ENCODE measurements around the gene TLX2. TPM values are rescaled to one million over a fixed set of nuclear protein-coding genes. Genes with fewer than 3 reads are reported as not detected.

The TLX2 gene
- total and polyA plus RNA-seq, 2 of the 4 experiments (the other 2 are of a cell fraction): not detected

DNA sequence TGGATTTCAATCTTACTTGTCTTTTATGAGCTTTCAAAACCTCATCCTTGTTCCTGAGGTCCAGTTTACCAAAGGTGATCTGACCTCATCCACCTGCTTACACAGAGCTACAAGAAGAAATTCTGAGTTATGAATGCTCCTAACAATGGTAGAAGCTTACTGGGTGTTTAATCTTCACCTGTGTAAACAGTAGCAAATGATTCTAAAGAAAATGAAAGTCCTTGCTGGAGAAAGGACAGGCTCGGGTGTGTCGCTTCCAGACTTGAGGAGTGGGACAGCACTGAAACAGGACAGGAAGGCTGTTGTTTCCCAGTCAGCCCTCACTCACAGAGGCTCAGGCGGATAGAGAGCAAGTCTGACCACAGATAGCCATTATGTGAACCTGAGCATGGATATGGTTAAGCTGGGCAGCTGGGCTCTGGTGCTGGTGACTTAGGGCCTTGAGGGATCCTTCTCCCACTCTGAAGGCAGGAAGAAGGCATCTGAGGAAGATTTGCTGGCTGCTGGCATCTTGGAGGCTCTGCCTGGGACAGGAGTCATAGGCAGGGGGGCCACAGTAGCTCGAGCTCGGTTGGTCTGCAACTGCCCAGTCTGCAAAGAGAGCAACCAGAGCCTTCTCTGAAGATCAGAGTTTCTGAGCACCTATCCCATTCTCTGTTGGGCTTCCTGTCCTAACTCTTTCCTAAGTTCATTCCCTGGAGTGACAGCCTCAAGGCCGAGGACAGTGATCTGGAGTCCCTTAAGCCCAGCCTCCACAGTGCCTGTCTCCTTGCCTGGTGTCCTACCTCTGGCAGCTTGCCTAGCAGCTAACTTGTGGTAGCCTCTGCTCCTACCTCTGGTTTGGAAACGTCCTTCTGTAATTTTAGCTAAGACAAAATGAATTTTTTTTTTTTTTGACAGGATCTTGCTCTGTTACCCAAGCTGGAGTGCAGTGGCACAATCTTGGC lies 44.3 kb downstream of the TLX2 start:
- Histone ChIP-seq H3K9ac (ENCODE audit: low read depth, low read length) (no peak overlapping the region), H4K5ac (ENCODE audit: low read depth, low read length) (no peak overlapping the region), H3K56ac (ENCODE audit: extremely low read depth, insufficient read depth, low read length) (no peak overlapping the region), H3K4ac (ENCODE audit: low read depth, low read length) (no peak overlapping the region), H3K4me1 (ENCODE audit: control insufficient read depth, insufficient read depth, low read length) (peaks cover 8% of the 10 kb centered on the region; the same call in 1 of the 2 replicates), H3K14ac (replicated peaks; ENCODE audit: low read depth, low read length) (no peak overlapping the region), H4K91ac (ENCODE audit: insufficient read depth, low read depth, low read length) (no peak overlapping the region), H2AK9ac (replicated peaks; ENCODE audit: low read depth, low read length, poor library complexity) (no peak overlapping the region), H3K23ac (ENCODE audit: low read depth, low read length) (no peak overlapping the region), H2BK5ac (ENCODE audit: low read depth, low read length, poor library complexity, severe bottlenecking) (no peak overlapping the region), H3K36me3 (ENCODE audit: control insufficient read depth, insufficient read depth, low read length) (peaks cover 14% of the 10 kb centered on the region), H2BK20ac (ENCODE audit: low read depth, low read length) (no peak overlapping the region), H4K8ac (ENCODE audit: low read depth in 2 of 2, low read length in 2 of 2) (no peak overlapping the region), H3K27ac (ENCODE audit: insufficient read depth, low read length) (no peak overlapping the region), H3K9me1 (ENCODE audit: insufficient read depth, low read length) (0 out of 2 replicates have a peak, but pooled peaks cover 13% of the 10 kb centered on the region), H4K20me1 (ENCODE audit: insufficient read depth, low read length) (no peaks in the 10 kb centered on the region), H3K4me2 (ENCODE audit: low read depth, low read length) (no peak overlapping the region), H3K79me1 (ENCODE audit: low read depth in 1 of 2, low read length in 2 of 2) (peaks cover 6 to 30% of the 10 kb centered on the region in 2 experiments; a peak in 3 of 4 replicates), H3K4me3 (ENCODE audit: insufficient read depth, low read depth, low read length) (no peak overlapping the region), H2BK120ac (ENCODE audit: low read depth, low read length) (no peak overlapping the region), H3K9me3 (ENCODE audit: control insufficient read depth, insufficient read depth, low read length) (no peaks in the 10 kb centered on the region), H2AK5ac (ENCODE audit: low read depth, low read length) (no peak overlapping the region; the same call in 1 of the 2 replicates), H2BK15ac (ENCODE audit: low read depth, low read length) (no peak overlapping the region), H2AFZ (replicated peaks; ENCODE audit: low read length, poor library complexity) (no peak overlapping the region), H3K27me3 (ENCODE audit: control insufficient read depth, insufficient read depth, low read length) (no peaks in the 10 kb centered on the region), H3K18ac (ENCODE audit: low read depth, low read length) (no peak overlapping the region)
- ATAC-seq (ENCODE audit: low read depth) (no peak), DNase-seq (no peak)
- CTCF ChIA-PET: interaction anchor here (1.5 kb wide), 1 partner anchor 30 kb away, joined by 3 read pairs; no protein-coding TSS in a partner anchor
- no TSS peak for BruUV-seq (replicated peaks)
- intact Hi-C loops (cut with micrococcal nuclease): no loop called here
- POLR2A ChIA-PET (ENCODE audit: unreplicated experiment): interaction anchor here (1.5 kb wide), 1 partner anchor 9 kb away, joined by 3 read pairs; no protein-coding TSS in a partner anchor
- WGBS, 2 experiments (ENCODE audit: extremely low coverage in 2 of 2, insufficient read length in 1 of 2): 74% methylated on average over 2 of the region's 7 CpGs; no CpG with 5 or more reads in 1 of the 2 experiments
- in situ Hi-C loops (cut with MboI; ENCODE audit: low sequenced_read_pairs): no loop called here
- dilution Hi-C loops (cut with HindIII; ENCODE audit: low sequenced_read_pairs, unreplicated experiment): no loop called here
- TF ChIP-seq RAD21 (IDR thresholded peaks at IDR 0.05; ENCODE audit: low read length) (no peak), MAZ (IDR thresholded peaks at IDR 0.05; ENCODE audit: borderline replicate concordance, low read depth, low read length) (no peak), MAFK (IDR thresholded peaks at IDR 0.05; ENCODE audit: low read depth, low read length) (no peak), RFX5 (IDR thresholded peaks at IDR 0.05; ENCODE audit: low read depth, low read length) (no peak), RCOR1 (IDR thresholded peaks at IDR 0.05; ENCODE audit: insufficient replicate concordance, low read length) (no peak), MXI1 (IDR thresholded peaks at IDR 0.05; ENCODE audit: borderline replicate concordance, low read depth, low read length) (no peak), SMC3 (IDR thresholded peaks at IDR 0.05; ENCODE audit: low read depth, low read length) (no peak), BHLHE40 (IDR thresholded peaks at IDR 0.05; ENCODE audit: low read depth, low read length) (no peak), CEBPB (IDR thresholded peaks at IDR 0.05; ENCODE audit: low read depth, low read length) (no peak), CHD1 (IDR thresholded peaks at IDR 0.05; ENCODE audit: low read depth, low read length) (no peak), NFE2L2 (IDR thresholded peaks at IDR 0.05; ENCODE audit: low read depth, low read length) (no peak), POLR2A (IDR thresholded peaks at IDR 0.05; ENCODE audit: low read depth, low read length) (no peak)
- TF ChIP-seq, protein P1, sequence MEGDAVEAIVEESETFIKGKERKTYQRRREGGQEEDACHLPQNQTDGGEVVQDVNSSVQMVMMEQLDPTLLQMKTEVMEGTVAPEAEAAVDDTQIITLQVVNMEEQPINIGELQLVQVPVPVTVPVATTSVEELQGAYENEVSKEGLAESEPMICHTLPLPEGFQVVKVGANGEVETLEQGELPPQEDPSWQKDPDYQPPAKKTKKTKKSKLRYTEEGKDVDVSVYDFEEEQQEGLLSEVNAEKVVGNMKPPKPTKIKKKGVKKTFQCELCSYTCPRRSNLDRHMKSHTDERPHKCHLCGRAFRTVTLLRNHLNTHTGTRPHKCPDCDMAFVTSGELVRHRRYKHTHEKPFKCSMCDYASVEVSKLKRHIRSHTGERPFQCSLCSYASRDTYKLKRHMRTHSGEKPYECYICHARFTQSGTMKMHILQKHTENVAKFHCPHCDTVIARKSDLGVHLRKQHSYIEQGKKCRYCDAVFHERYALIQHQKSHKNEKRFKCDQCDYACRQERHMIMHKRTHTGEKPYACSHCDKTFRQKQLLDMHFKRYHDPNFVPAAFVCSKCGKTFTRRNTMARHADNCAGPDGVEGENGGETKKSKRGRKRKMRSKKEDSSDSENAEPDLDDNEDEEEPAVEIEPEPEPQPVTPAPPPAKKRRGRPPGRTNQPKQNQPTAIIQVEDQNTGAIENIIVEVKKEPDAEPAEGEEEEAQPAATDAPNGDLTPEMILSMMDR (conservative IDR thresholded peaks at IDR 0.05; ENCODE audit: low read depth, low read length): no peak
- TF ChIP-seq, protein P2, sequence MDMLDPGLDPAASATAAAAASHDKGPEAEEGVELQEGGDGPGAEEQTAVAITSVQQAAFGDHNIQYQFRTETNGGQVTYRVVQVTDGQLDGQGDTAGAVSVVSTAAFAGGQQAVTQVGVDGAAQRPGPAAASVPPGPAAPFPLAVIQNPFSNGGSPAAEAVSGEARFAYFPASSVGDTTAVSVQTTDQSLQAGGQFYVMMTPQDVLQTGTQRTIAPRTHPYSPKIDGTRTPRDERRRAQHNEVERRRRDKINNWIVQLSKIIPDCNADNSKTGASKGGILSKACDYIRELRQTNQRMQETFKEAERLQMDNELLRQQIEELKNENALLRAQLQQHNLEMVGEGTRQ (IDR thresholded peaks at IDR 0.05; ENCODE audit: low read depth, low read length): no peak
